HepG2 (cell line): ENCODE results near the gene MS4A15. TPM values are rescaled to one million over a fixed set of nuclear protein-coding genes. Genes with fewer than 3 reads are reported as not detected.
A peak's percentile ranks its signal among the peaks of the same experiment; 100 is the strongest.

Experiments used
- ATAC-seq: fragments of 200-7000 bp; cut with Tn5 transposase; 3 replicates; pipeline ENCODE4 v1.9.1; 2020; ENCODE audit warnings: mild to moderate bottlenecking, moderate library complexity
- BruUV-seq: library from RNA; stranded (reverse); fragments of 400-500 nt; replicated peaks from 2 replicates; lab custom pipeline; 2021; lab: Mats Ljungman, UMichigan
- CTCF ChIA-PET: fragments of 300-600 bp; formaldehyde crosslinking; extraction: SDS; loops from one replicate; lab custom pipeline; 2021; ENCODE audit warnings: low total read pairs, inconsistent platforms, low intra/inter-chr PET ratio; lab: Yijun Ruan, JAX
- POLR2A ChIA-PET: fragments of 350-600 bp; sonication (Branson Sonifier 250); formaldehyde crosslinking; loops from one replicate; lab custom pipeline; 2020; ENCODE audit warnings: antibody characterized with exemption, inconsistent platforms; lab: Yijun Ruan, JAX
- DNase-seq: peaks from one replicate; pipeline ENCODE4 v3.0.0-alpha.2; 2015; ENCODE audit warnings: low spot score
- FAIRE-seq: peaks from 3 replicates; lab custom pipeline; 2011; peaks lifted over from hg19 to GRCh38; lab: Jason Lieb, UNC
- H2AFZ ChIP-seq: one replicate; pipeline ENCODE4 v1.6.1; 2011; ENCODE audit warnings: low read length, inconsistent platforms
- H3K27ac ChIP-seq: fragments of 300-600 bp; 3 replicates; pipeline ENCODE4 v1.8.0; 2011; ENCODE audit warnings: mixed run types, mild to moderate bottlenecking, mixed read lengths, low read length, inconsistent platforms; ENCODE audit not compliant: insufficient read depth; ENCODE audit errors: extremely low read length
- H3K27me3 ChIP-seq, 2 experiments: fragments of 200-600 bp in 1 of 2; 2 replicates in 1 of 2; 3 replicates in 1 of 2; pipeline versions ENCODE4 v1.6.0 to v1.8.0; 2011; ENCODE audit warnings: low read length in 2 of 2, mild to moderate bottlenecking in 2 of 2, moderate library complexity in 2 of 2, inconsistent platforms in 1 of 2; ENCODE audit not compliant: insufficient read depth in 2 of 2, control insufficient read depth in 1 of 2
- H3K36me3 ChIP-seq, 2 experiments: fragments of 200-600 bp in 1 of 2; replicated peaks in 1 of 2; 2 replicates in 1 of 2; 3 replicates in 1 of 2; pipeline versions ENCODE4 v1.5.1 to v1.8.0; 2011; ENCODE audit warnings: low read length in 2 of 2, inconsistent platforms in 1 of 2; ENCODE audit not compliant: insufficient read depth in 2 of 2, control insufficient read depth in 1 of 2
- H3K4me1 ChIP-seq: 2 replicates; pipeline ENCODE4 v1.5.1; 2012; ENCODE audit warnings: low read length, inconsistent platforms; ENCODE audit not compliant: insufficient read depth
- H3K4me2 ChIP-seq: 2 replicates; pipeline ENCODE4 v1.6.0; 2011; ENCODE audit warnings: low read depth, low read length, inconsistent platforms
- H3K4me3 ChIP-seq, 3 experiments: fragments of 200-600 bp in 1 of 3; sonication (generic), shearing (Covaris generic) in 1 of 3; replicated peaks in 1 of 3; 2 replicates each; pipeline ENCODE4 v1.5.1; 2011 to 2016; ENCODE audit warnings: low read length in 3 of 3, inconsistent platforms in 2 of 3, low read depth in 2 of 3, mild to moderate bottlenecking in 2 of 3, control low read depth in 1 of 3, mixed read lengths in 1 of 3; ENCODE audit not compliant: insufficient read depth in 1 of 3
- H3K79me2 ChIP-seq: one replicate; pipeline ENCODE4 v1.6.1; 2011; ENCODE audit warnings: low read length, inconsistent platforms; ENCODE audit not compliant: insufficient read depth
- H3K9ac ChIP-seq: 2 replicates; pipeline ENCODE4 v1.6.0; 2011; ENCODE audit warnings: mild to moderate bottlenecking, low read depth, low read length, inconsistent platforms; ENCODE audit not compliant: insufficient read depth
- H3K9me3 ChIP-seq: 2 replicates; pipeline ENCODE4 v1.5.1; 2012; ENCODE audit warnings: mild to moderate bottlenecking, low read length
- H4K20me1 ChIP-seq: 2 replicates; pipeline ENCODE4 v1.6.0; 2011; ENCODE audit warnings: inconsistent platforms, mild to moderate bottlenecking, low read length, moderate library complexity; ENCODE audit not compliant: insufficient read depth
- ARID2 ChIP-seq: sonication (generic); formaldehyde crosslinking; IDR thresholded peaks from 2 replicates; pipeline ENCODE4 v1.8.1; 2022; ENCODE audit warnings: mild to moderate bottlenecking, missing genetic modification reagents, borderline replicate concordance
- ATM ChIP-seq: fragments of 450-650 bp; IDR thresholded peaks from 2 replicates; pipeline ENCODE4 v1.7.1; 2017; ENCODE audit warnings: mild to moderate bottlenecking, borderline replicate concordance
- BRCA1 ChIP-seq: sonication (generic); formaldehyde crosslinking; IDR thresholded peaks from 2 replicates; pipeline ENCODE4 v1.4.0; 2020; ENCODE audit warnings: missing genetic modification reagents
- CBX1 ChIP-seq: IDR thresholded peaks from one replicate; pipeline ENCODE4 v1.6.1; 2016; ENCODE audit warnings: antibody characterized with exemption, low read depth
- HNRNPL ChIP-seq: fragments of 200-400 bp; formaldehyde crosslinking; IDR thresholded peaks from 2 replicates; pipeline ENCODE4 v1.6.1; 2017; ENCODE audit warnings: mild to moderate bottlenecking, low read depth, low read length
- HNRNPLL ChIP-seq: fragments of 200-400 bp; formaldehyde crosslinking; IDR thresholded peaks from 2 replicates; pipeline ENCODE4 v1.6.1; 2017; ENCODE audit warnings: mild to moderate bottlenecking, low read depth, low read length; ENCODE audit not compliant: poor library complexity, severe bottlenecking
- KLF11 ChIP-seq: IDR thresholded peaks from 2 replicates; pipeline ENCODE4 v1.6.1; 2016; ENCODE audit warnings: missing compliant biosample characterization
- NFIB ChIP-seq: sonication (generic); formaldehyde crosslinking; IDR thresholded peaks from 2 replicates; pipeline ENCODE4 v1.9.0; 2021; ENCODE audit warnings: missing genetic modification reagents, mild to moderate bottlenecking, borderline replicate concordance
- SALL1 ChIP-seq: sonication (generic); formaldehyde crosslinking; IDR thresholded peaks from 2 replicates; pipeline ENCODE4 v1.8.0; 2022; ENCODE audit warnings: mild to moderate bottlenecking, missing genetic modification reagents
- SMC3 ChIP-seq: IDR thresholded peaks from 2 replicates; pipeline ENCODE4 v1.6.1; 2011; ENCODE audit warnings: low read length, improper control_type of control experiment
- THAP11 ChIP-seq: IDR thresholded peaks from 2 replicates; pipeline ENCODE4 v1.6.1; 2016; ENCODE audit warnings: missing biosample characterization, missing genetic modification reagents
- U2AF1 ChIP-seq: fragments of 200-400 bp; formaldehyde crosslinking; optimal IDR thresholded peaks from 2 replicates; pipeline ENCODE3; 2017; ENCODE audit warnings: mild to moderate bottlenecking, low read depth, low read length
- WIZ ChIP-seq: sonication (generic); formaldehyde crosslinking; IDR thresholded peaks from 2 replicates; pipeline ENCODE4 v1.5.1; 2020; ENCODE audit warnings: mild to moderate bottlenecking, missing genetic modification reagents
- ZBTB38 ChIP-seq: sonication (generic); formaldehyde crosslinking; IDR thresholded peaks from 2 replicates; pipeline ENCODE4 v1.5.1; 2020; ENCODE audit warnings: mild to moderate bottlenecking, missing genetic modification reagents
- ZC3H4 ChIP-seq: sonication (generic); formaldehyde crosslinking; IDR thresholded peaks from 2 replicates; pipeline ENCODE4 v1.4.0; 2020; ENCODE audit warnings: missing genetic modification reagents, borderline replicate concordance
- ZKSCAN1 ChIP-seq: fragments of 150-350 bp; IDR thresholded peaks from 2 replicates; pipeline ENCODE4 v1.6.1; 2014; ENCODE audit warnings: low read length
- ZNF713 ChIP-seq: sonication (generic); formaldehyde crosslinking; IDR thresholded peaks from 2 replicates; pipeline ENCODE4 v1.4.0; 2020; ENCODE audit warnings: mild to moderate bottlenecking, missing genetic modification reagents
- WGBS: methylation state at CpG from one replicate; pipeline ENCODE4 v1.1.6; 2017; ENCODE audit warnings: low lambda C conversion rate; 5-methylcytosine and 5-hydroxymethylcytosine counted together
- in situ Hi-C: cut with HindIII; loops from 2 replicates; pipeline ENCODE4 v1.10.0; 2017; ENCODE audit warnings: low pct_unique_long_range_greater_than_20kb; ENCODE audit not compliant: extremely low pct_ligation_motif_present
- intact Hi-C: fragments of 100-400 bp; cut with micrococcal nuclease; formaldehyde crosslinking; loops from one replicate; pipeline ENCODE4 v1.10.0; 2022; ENCODE audit not compliant: unreplicated experiment
- polyA plus RNA-seq, 8 experiments: library from polyadenylated mRNA; depleted of rRNA in 3 of 8; stranded (reverse) in 7 of 8; unstranded in 1 of 8; fragments of >200 nt; fragmentation: Illumina TruSeq in 4 of 8; extraction: Trizol in 4 of 8; gene quantifications; 2 replicates each; pipeline versions ENCODE4 v1.2.1 to v1.2.3, GENCODE V29; 2011 to 2016; ENCODE audit warnings: low read depth in 4 of 8, missing spikeins in 1 of 8, mixed read lengths in 1 of 8; ENCODE audit not compliant: insufficient read depth in 1 of 8
- total RNA-seq, 5 experiments: library from RNA; depleted of rRNA; stranded (reverse); fragments of >200 nt; fragmentation: Illumina TruSeq; extraction: Trizol; gene quantifications; 2 replicates each; pipeline ENCODE4 v1.2.3, GENCODE V29; 2016; ENCODE audit warnings: low read depth in 1 of 5
- TF ChIP-seq, protein P1 (sequence below): sonication (generic); formaldehyde crosslinking; IDR thresholded peaks from 2 replicates; pipeline ENCODE4 v1.5.0; 2020; ENCODE audit warnings: missing genetic modification reagents
- TF ChIP-seq, protein P2 (sequence below): IDR thresholded peaks from 2 replicates; pipeline ENCODE4 v1.6.1; 2016; ENCODE audit warnings: low read depth, control low read depth
- TF ChIP-seq, protein P3 (sequence below): sonication (generic); formaldehyde crosslinking; IDR thresholded peaks from 2 replicates; pipeline ENCODE4 v1.5.1; 2020; ENCODE audit warnings: missing genetic modification reagents, mild to moderate bottlenecking, borderline replicate concordance

Gene MS4A15
- total and polyA plus RNA-seq, 2 of the 13 experiments (the other 11 are each of a cell fraction or from before 2014, with no cell fraction given): not detected

DNA sequence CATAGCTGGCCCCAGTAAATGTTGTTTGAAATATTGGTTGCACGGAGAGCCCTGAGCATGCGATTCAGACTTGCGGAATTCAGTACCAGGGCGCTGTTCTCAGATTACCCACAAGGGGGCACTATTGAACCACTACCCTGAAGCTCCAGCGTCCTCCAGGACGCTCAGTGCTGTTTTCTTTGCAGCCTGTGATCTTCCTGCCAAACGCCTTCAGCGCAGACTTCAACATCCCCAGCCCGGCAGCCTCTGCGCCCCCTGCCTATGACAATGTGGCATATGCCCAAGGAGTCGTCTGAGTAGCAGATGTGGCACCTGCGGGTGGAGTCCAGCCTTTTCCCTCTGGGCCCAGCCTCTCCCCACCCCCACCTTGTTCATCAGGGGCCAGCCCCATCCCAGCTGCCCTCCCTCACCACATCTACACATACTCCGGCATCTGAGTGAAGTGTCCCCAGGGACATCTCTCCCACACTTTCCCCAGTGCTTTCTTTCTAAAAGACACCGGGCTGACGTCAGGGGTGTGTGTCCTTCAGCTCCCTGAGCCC lies 18.8 kb downstream of the MS4A15 start:
- in situ Hi-C loops: no loop called here
- H3K4me1 ChIP-seq: no peaks in the 10 kb centered on the region
- WGBS: 19% methylated on average over 7 of the region's 15 CpGs
- peaks cover 0 to 28% of the 10 kb centered on the region in 2 experiments; a peak in 1 of 5 replicates for H3K27me3 ChIP-seq
- no peak overlapping the region for H2AFZ ChIP-seq
- intact Hi-C loops: loop anchor here (5.0 kb wide), 1 partner anchor 112 kb away; no protein-coding TSS in a partner anchor
- no peaks in the 10 kb centered on the region for H3K9me3 ChIP-seq
- H3K4me2 ChIP-seq: 0 out of 2 replicates have a peak overlapping the region, but pooled peaks have one; percentile 13
- no peak overlapping the region for H3K9ac ChIP-seq
- no peaks in the 10 kb centered on the region for H3K79me2 ChIP-seq
- no peak overlapping the region for H3K4me3 ChIP-seq
- no peaks in the 10 kb centered on the region for H3K36me3 ChIP-seq
- ChIA-PET CTCF (interaction anchor here (1.2 to 1.4 kb wide), 2 partner anchors 112 to 124 kb away, joined by 3 to 7 read pairs; no protein-coding TSS in a partner anchor), POLR2A (no interaction called here)
- no peak overlapping the region for H3K27ac ChIP-seq
- ATAC-seq (peak; percentile 88), FAIRE-seq (peak; percentile 91), DNase-seq (peak; percentile 80)
- BruUV-seq: no TSS peak
- no peaks in the 10 kb centered on the region for H4K20me1 ChIP-seq
- TF ChIP-seq CBX1 (no peak), ZNF713 (CRISPR knock-in tag) (no peak), SALL1 (peak; percentile 49; the same call in 1 of the 2 replicates), HNRNPL (no peak), ATM (no peak), NFIB (CRISPR knock-in tag) (no peak), ARID2 (CRISPR knock-in tag) (no peak), ZKSCAN1 (no peak), WIZ (CRISPR knock-in tag) (no peak), HNRNPLL (peak; percentile 65), U2AF1 (no peak), ZBTB38 (CRISPR knock-in tag) (no peak), KLF11 (no peak), THAP11 (no peak), ZC3H4 (CRISPR knock-in tag) (no peak), SMC3 (peak; percentile 72), BRCA1 (CRISPR knock-in tag) (no peak)
- TF ChIP-seq, protein P1, sequence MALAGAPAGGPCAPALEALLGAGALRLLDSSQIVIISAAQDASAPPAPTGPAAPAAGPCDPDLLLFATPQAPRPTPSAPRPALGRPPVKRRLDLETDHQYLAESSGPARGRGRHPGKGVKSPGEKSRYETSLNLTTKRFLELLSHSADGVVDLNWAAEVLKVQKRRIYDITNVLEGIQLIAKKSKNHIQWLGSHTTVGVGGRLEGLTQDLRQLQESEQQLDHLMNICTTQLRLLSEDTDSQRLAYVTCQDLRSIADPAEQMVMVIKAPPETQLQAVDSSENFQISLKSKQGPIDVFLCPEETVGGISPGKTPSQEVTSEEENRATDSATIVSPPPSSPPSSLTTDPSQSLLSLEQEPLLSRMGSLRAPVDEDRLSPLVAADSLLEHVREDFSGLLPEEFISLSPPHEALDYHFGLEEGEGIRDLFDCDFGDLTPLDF (CRISPR knock-in tag): no peak
- TF ChIP-seq, protein P2, sequence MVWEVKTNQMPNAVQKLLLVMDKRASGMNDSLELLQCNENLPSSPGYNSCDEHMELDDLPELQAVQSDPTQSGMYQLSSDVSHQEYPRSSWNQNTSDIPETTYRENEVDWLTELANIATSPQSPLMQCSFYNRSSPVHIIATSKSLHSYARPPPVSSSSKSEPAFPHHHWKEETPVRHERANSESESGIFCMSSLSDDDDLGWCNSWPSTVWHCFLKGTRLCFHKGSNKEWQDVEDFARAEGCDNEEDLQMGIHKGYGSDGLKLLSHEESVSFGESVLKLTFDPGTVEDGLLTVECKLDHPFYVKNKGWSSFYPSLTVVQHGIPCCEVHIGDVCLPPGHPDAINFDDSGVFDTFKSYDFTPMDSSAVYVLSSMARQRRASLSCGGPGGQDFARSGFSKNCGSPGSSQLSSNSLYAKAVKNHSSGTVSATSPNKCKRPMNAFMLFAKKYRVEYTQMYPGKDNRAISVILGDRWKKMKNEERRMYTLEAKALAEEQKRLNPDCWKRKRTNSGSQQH: no peak
- TF ChIP-seq, protein P3, sequence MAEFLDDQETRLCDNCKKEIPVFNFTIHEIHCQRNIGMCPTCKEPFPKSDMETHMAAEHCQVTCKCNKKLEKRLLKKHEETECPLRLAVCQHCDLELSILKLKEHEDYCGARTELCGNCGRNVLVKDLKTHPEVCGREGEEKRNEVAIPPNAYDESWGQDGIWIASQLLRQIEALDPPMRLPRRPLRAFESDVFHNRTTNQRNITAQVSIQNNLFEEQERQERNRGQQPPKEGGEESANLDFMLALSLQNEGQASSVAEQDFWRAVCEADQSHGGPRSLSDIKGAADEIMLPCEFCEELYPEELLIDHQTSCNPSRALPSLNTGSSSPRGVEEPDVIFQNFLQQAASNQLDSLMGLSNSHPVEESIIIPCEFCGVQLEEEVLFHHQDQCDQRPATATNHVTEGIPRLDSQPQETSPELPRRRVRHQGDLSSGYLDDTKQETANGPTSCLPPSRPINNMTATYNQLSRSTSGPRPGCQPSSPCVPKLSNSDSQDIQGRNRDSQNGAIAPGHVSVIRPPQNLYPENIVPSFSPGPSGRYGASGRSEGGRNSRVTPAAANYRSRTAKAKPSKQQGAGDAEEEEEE (CRISPR knock-in tag): no peak
